Measurements from ENCODE around the gene PALLD. TPM values are rescaled to one million over a fixed set of nuclear protein-coding genes. Genes with fewer than 3 reads are reported as not detected.

Gene PALLD
- total RNA-seq, 1 donor from 2014 or later: 85.7 TPM

GRCh38 chr4:168716406-168717129 lies 219.7 kb downstream of the PALLD start:
- TF ChIP-seq EZH2phosphoT487 (IDR thresholded peaks at IDR 0.05): no peak
- no peak for TF ChIP-seq CTCF (IDR thresholded peaks at IDR 0.05)
- no peak for TF ChIP-seq EZH2 (IDR thresholded peaks at IDR 0.05)
- peaks cover 8% of the 10 kb centered on the region for H3K4me1 ChIP-seq
- H4K20me1 ChIP-seq (ENCODE audit: low read depth): no peaks in the 10 kb centered on the region
- no peaks in the 10 kb centered on the region for H3F3A ChIP-seq (ENCODE audit: low read depth)
- Mint-ChIP-seq H3K4me1 (no peaks in the 10 kb centered on the region), H3K4me3 (no peak overlapping the region), H3K9me3 (no peaks in the 10 kb centered on the region), H3K36me3 (peaks cover 39% of the 10 kb centered on the region), H3K27me3 (ENCODE audit: insufficient read depth, low read depth) (no peaks in the 10 kb centered on the region), H3K27ac (no peak overlapping the region)
- H3K9me3 ChIP-seq (ENCODE audit: low read depth): no peaks in the 10 kb centered on the region
- no peaks in the 10 kb centered on the region for H3K79me2 ChIP-seq (ENCODE audit: low read depth)
- no peak overlapping the region for H3K27ac ChIP-seq
- no peak overlapping the region for H2AFZ ChIP-seq (replicated peaks)
- no peak for DNase-seq (ENCODE audit: low spot score)
- H3K27me3 ChIP-seq: no peaks in the 10 kb centered on the region
- H3K9ac ChIP-seq: no peak overlapping the region
- H3K36me3 ChIP-seq: peaks cover 11% of the 10 kb centered on the region
- H3K4me3 ChIP-seq: no peak overlapping the region
- no peak overlapping the region for H3K4me2 ChIP-seq

DNA sequence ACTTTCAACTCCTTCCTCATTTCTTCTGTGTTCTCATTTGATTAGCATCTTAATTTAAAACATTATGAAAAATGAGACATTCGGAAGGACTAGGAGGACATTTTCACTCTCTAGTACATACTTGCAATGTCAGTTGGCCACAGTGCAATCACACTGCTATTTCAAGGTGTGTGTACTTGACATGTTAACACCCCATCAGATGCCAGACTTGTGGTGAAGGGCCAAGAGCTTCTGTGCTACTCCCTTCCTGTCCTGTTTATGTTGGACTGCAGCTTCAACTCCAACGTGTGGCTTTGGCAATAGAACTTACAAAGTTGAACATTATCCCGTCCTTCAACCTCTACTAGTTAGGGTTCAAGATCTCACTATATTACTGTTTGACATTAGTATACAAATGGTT lies 221.0 kb downstream of the PALLD start:
- no peak overlapping the region for H3K4me2 ChIP-seq
- no peak for DNase-seq (ENCODE audit: low spot score)
- H3K4me1 Mint-ChIP-seq: no peaks in the 10 kb centered on the region

GRCh38 chr4:168719725-168720124 lies 222.9 kb downstream of the PALLD start:
- Histone ChIP-seq H3K79me2 (ENCODE audit: low read depth) (no peaks in the 10 kb centered on the region), H3K4me1 (peaks cover 13% of the 10 kb centered on the region), H2AFZ (replicated peaks) (no peak overlapping the region), H4K20me1 (ENCODE audit: low read depth) (no peaks in the 10 kb centered on the region), H3F3A (ENCODE audit: low read depth) (no peaks in the 10 kb centered on the region), H3K9ac (no peak overlapping the region), H3K4me3 (no peak overlapping the region), H3K27me3 (no peaks in the 10 kb centered on the region), H3K4me2 (no peak overlapping the region), H3K36me3 (peaks cover 5% of the 10 kb centered on the region), H3K9me3 (ENCODE audit: low read depth) (no peaks in the 10 kb centered on the region), H3K27ac (no peak overlapping the region)
- no peaks in the 10 kb centered on the region for H3K27me3 Mint-ChIP-seq (ENCODE audit: insufficient read depth, low read depth)
- no peaks in the 10 kb centered on the region for H3K9me3 Mint-ChIP-seq
- peaks cover 3% of the 10 kb centered on the region for H3K4me1 Mint-ChIP-seq
- H3K27ac Mint-ChIP-seq: no peak overlapping the region
- no peak for TF ChIP-seq EZH2 (IDR thresholded peaks at IDR 0.05)
- no peak for TF ChIP-seq EZH2phosphoT487 (IDR thresholded peaks at IDR 0.05)
- TF ChIP-seq CTCF (IDR thresholded peaks at IDR 0.05): no peak
- H3K36me3 Mint-ChIP-seq: peaks cover 29% of the 10 kb centered on the region
- DNase-seq (ENCODE audit: low spot score): no peak
- no peak overlapping the region for H3K4me3 Mint-ChIP-seq

More for the DNA sequence above, 221.0 kb downstream of the PALLD start:
- peaks cover 11% of the 10 kb centered on the region for H3K36me3 ChIP-seq
- Mint-ChIP-seq H3K4me3 (no peak overlapping the region), H3K27ac (no peak overlapping the region), H3K36me3 (peaks cover 36% of the 10 kb centered on the region), H3K27me3 (ENCODE audit: insufficient read depth, low read depth) (no peaks in the 10 kb centered on the region), H3K9me3 (no peaks in the 10 kb centered on the region)
- H3K27me3 ChIP-seq: no peaks in the 10 kb centered on the region
- H4K20me1 ChIP-seq (ENCODE audit: low read depth): no peaks in the 10 kb centered on the region
- H3F3A ChIP-seq (ENCODE audit: low read depth): no peaks in the 10 kb centered on the region
- H3K9me3 ChIP-seq (ENCODE audit: low read depth): no peaks in the 10 kb centered on the region
- H3K4me1 ChIP-seq: peaks cover 8% of the 10 kb centered on the region
- TF ChIP-seq EZH2phosphoT487 (IDR thresholded peaks at IDR 0.05) (no peak), CTCF (IDR thresholded peaks at IDR 0.05) (no peak), EZH2 (IDR thresholded peaks at IDR 0.05) (no peak)
- H2AFZ ChIP-seq (replicated peaks): no peak overlapping the region
- H3K4me3 ChIP-seq: no peak overlapping the region
- H3K9ac ChIP-seq: no peak overlapping the region
- H3K79me2 ChIP-seq (ENCODE audit: low read depth): no peaks in the 10 kb centered on the region
- H3K27ac ChIP-seq: no peak overlapping the region
